H9 (cell line): ENCODE measurements around the gene IL21R. TPM values are rescaled to one million over a fixed set of nuclear protein-coding genes. Genes with fewer than 3 reads are reported as not detected.

Experiments
- DNase-seq: peaks from one replicate; pipeline ENCODE4 v3.0.0-alpha.2; 2017
- H2AFZ ChIP-seq: one replicate; pipeline ENCODE4 v1.6.1; 2013; ENCODE audit warnings: mild to moderate bottlenecking, low read length, control low read depth, moderate library complexity
- H2AK5ac ChIP-seq: 2 replicates; pipeline ENCODE4 v1.6.1; 2013; ENCODE audit warnings: low read length, control low read depth, mixed read lengths; ENCODE audit not compliant: insufficient read length
- H2BK120ac ChIP-seq: one replicate; pipeline ENCODE4 v1.6.1; 2013; ENCODE audit warnings: low read depth, mild to moderate bottlenecking, low read length, control low read depth, inconsistent platforms; ENCODE audit not compliant: poor library complexity, severe bottlenecking
- H2BK12ac ChIP-seq: 2 replicates; pipeline ENCODE4 v1.6.1; 2013; ENCODE audit warnings: low read length, control low read depth, mixed read lengths, low read depth; ENCODE audit not compliant: insufficient read length
- H2BK15ac ChIP-seq: 2 replicates; pipeline ENCODE4 v1.6.1; 2013; ENCODE audit warnings: low read depth, low read length, control low read depth
- H2BK20ac ChIP-seq: one replicate; pipeline ENCODE4 v1.6.1; 2013; ENCODE audit warnings: low read depth, mild to moderate bottlenecking, low read length, control low read depth, inconsistent platforms; ENCODE audit not compliant: poor library complexity, severe bottlenecking
- H2BK5ac ChIP-seq: 2 replicates; pipeline ENCODE4 v1.6.1; 2013; ENCODE audit warnings: low read length, control low read depth, mixed read lengths; ENCODE audit not compliant: insufficient read length
- H3K14ac ChIP-seq: 2 replicates; pipeline ENCODE4 v1.6.1; 2013; ENCODE audit warnings: low read length, control low read depth; ENCODE audit not compliant: insufficient read depth
- H3K18ac ChIP-seq: 2 replicates; pipeline ENCODE4 v1.6.1; 2013; ENCODE audit warnings: low read depth, mild to moderate bottlenecking, mixed read lengths, low read length, control low read depth; ENCODE audit not compliant: insufficient read length
- H3K23ac ChIP-seq: 2 replicates; pipeline ENCODE4 v1.6.1; 2013; ENCODE audit warnings: low read length, control low read depth, mixed read lengths, low read depth; ENCODE audit not compliant: insufficient read length
- H3K23me2 ChIP-seq: 2 replicates; pipeline ENCODE4 v1.6.1; 2013; ENCODE audit warnings: low read depth, mild to moderate bottlenecking, mixed read lengths, low read length, control low read depth; ENCODE audit not compliant: insufficient read length, poor library complexity, severe bottlenecking
- H3K27ac ChIP-seq: 2 replicates; pipeline ENCODE4 v1.5.1; 2013; ENCODE audit warnings: low read length, control low read depth, mixed read lengths, low read depth; ENCODE audit not compliant: insufficient read length
- H3K27me3 ChIP-seq: 2 replicates; pipeline ENCODE4 v1.6.1; 2013; ENCODE audit warnings: low read length, control low read depth, inconsistent platforms; ENCODE audit not compliant: insufficient read depth
- H3K4ac ChIP-seq: 2 replicates; pipeline ENCODE4 v1.6.1; 2013; ENCODE audit warnings: low read depth, mild to moderate bottlenecking, control low read depth, inconsistent platforms, low read length, moderate library complexity
- H3K4me1 ChIP-seq: 2 replicates; pipeline ENCODE4 v1.6.1; 2013; ENCODE audit warnings: low read length, control low read depth, inconsistent platforms; ENCODE audit not compliant: insufficient read depth
- H3K4me2 ChIP-seq: 2 replicates; pipeline ENCODE4 v1.6.1; 2013; ENCODE audit warnings: low read length, control low read depth, mixed read lengths; ENCODE audit not compliant: insufficient read length, insufficient read depth
- H3K56ac ChIP-seq: 2 replicates; pipeline ENCODE4 v1.6.1; 2013; ENCODE audit warnings: low read depth, mild to moderate bottlenecking, mixed read lengths, low read length, control low read depth; ENCODE audit not compliant: insufficient read length
- H3K79me1 ChIP-seq: 2 replicates; pipeline ENCODE4 v1.6.1; 2013; ENCODE audit warnings: low read depth, mild to moderate bottlenecking, moderate library complexity, low read length, control low read depth, inconsistent platforms; ENCODE audit not compliant: insufficient read depth, poor library complexity, severe bottlenecking
- H3K79me2 ChIP-seq: 2 replicates; pipeline ENCODE4 v1.6.1; 2013; ENCODE audit warnings: low read length, control low read depth, inconsistent platforms; ENCODE audit not compliant: insufficient read depth
- H3K9ac ChIP-seq: 2 replicates; pipeline ENCODE4 v1.6.1; 2013; ENCODE audit warnings: low read length, control low read depth, mixed read lengths; ENCODE audit not compliant: insufficient read length; ENCODE audit errors: extremely low read depth
- H3K9me3 ChIP-seq: one replicate; pipeline ENCODE4 v1.6.1; 2013; ENCODE audit warnings: low read depth, low read length, inconsistent platforms; ENCODE audit not compliant: control insufficient read depth
- H3T11ph ChIP-seq: one replicate; pipeline ENCODE4 v1.6.1; 2013; ENCODE audit warnings: mild to moderate bottlenecking, low read length, control low read depth, inconsistent platforms
- H4K20me1 ChIP-seq: one replicate; pipeline ENCODE4 v1.6.1; 2013; ENCODE audit not compliant: control insufficient read depth, insufficient read length, insufficient read depth
- H4K5ac ChIP-seq: 2 replicates; pipeline ENCODE4 v1.6.1; 2013; ENCODE audit warnings: low read depth, mild to moderate bottlenecking, mixed read lengths, low read length, control low read depth; ENCODE audit not compliant: insufficient read length
- H4K8ac ChIP-seq: replicated peaks from 2 replicates; pipeline ENCODE4 v1.6.1; 2013; ENCODE audit warnings: low read length, control low read depth, mixed read lengths, low read depth; ENCODE audit not compliant: insufficient read length
- H4K91ac ChIP-seq: 2 replicates; pipeline ENCODE4 v1.6.1; 2013; ENCODE audit warnings: low read depth, mild to moderate bottlenecking, moderate library complexity, mixed read lengths, low read length, control low read depth; ENCODE audit not compliant: insufficient read length
- H3K27ac Mint-ChIP-seq, 3 experiments: 2 replicates in 2 of 3; 3 replicates in 1 of 3; pipeline ENCODE4 v1.8.0; 2020 to 2021; ENCODE audit warnings: mixed read lengths in 3 of 3, mild to moderate bottlenecking in 1 of 3, moderate library complexity in 1 of 3
- H3K27me3 Mint-ChIP-seq: 2 replicates; pipeline ENCODE4 v1.8.0; 2021; ENCODE audit warnings: low read depth, mild to moderate bottlenecking, moderate library complexity, mixed read lengths
- H3K36me3 Mint-ChIP-seq, 3 experiments: 2 replicates in 2 of 3; 3 replicates in 1 of 3; pipeline ENCODE4 v1.8.0; 2020 to 2021; ENCODE audit warnings: low read depth in 3 of 3, mixed read lengths in 3 of 3; ENCODE audit not compliant: insufficient read depth in 1 of 3
- H3K4me1 Mint-ChIP-seq, 2 experiments: 2 replicates each; pipeline ENCODE4 v1.8.0; 2020; ENCODE audit warnings: mixed read lengths in 2 of 2
- H3K4me3 Mint-ChIP-seq, 2 experiments: 2 replicates in 1 of 2; 3 replicates in 1 of 2; pipeline ENCODE4 v1.8.0; 2020 to 2021; ENCODE audit warnings: mild to moderate bottlenecking in 2 of 2, mixed read lengths in 2 of 2, moderate library complexity in 1 of 2
- H3K9me3 Mint-ChIP-seq, 2 experiments: 2 replicates in 1 of 2; 3 replicates in 1 of 2; pipeline ENCODE4 v1.8.0; 2020; ENCODE audit warnings: mild to moderate bottlenecking in 2 of 2, mixed read lengths in 2 of 2, moderate library complexity in 1 of 2
- CTCF ChIP-seq: fragments of 200-600 bp; sonication (generic); conservative IDR thresholded peaks from 3 replicates; pipeline ENCODE4 v1.8.0; 2021; ENCODE audit warnings: antibody characterized with exemption, mild to moderate bottlenecking
- WGBS: extraction: QIAGEN DNeasy Blood & Tissue Kit; methylation state at CpG from one replicate; pipeline ENCODE4 v1.1.7; 2013; ENCODE audit warnings: missing lambda C conversion rate, low lambda C conversion rate, mixed read lengths; ENCODE audit not compliant: insufficient read length; ENCODE audit errors: extremely low coverage; 5-methylcytosine and 5-hydroxymethylcytosine counted together
- total RNA-seq: library from RNA; stranded (reverse); gene quantifications from 2 replicates; pipeline ENCODE4 v1.2.1, GENCODE V29; 2021

The IL21R gene
- total RNA-seq, 1 experiment from 2014 or later, result 0.07 TPM

- Histone ChIP-seq H2BK20ac (no peak overlapping the region), H3K56ac (no peak overlapping the region), H3K14ac (no peak overlapping the region), H3K9me3 (no peaks in the 10 kb centered on the region), H4K20me1 (no peaks in the 10 kb centered on the region), H3K79me2 (no peaks in the 10 kb centered on the region), H2AK5ac (no peak overlapping the region), H3K9ac (no peak overlapping the region), H3K23me2 (no peaks in the 10 kb centered on the region), H4K8ac (no peak overlapping the region), H2BK120ac (no peak overlapping the region), H3K27me3 (no peaks in the 10 kb centered on the region), H2BK12ac (no peak overlapping the region), H3T11ph (no peak overlapping the region), H3K79me1 (no peaks in the 10 kb centered on the region), H3K18ac (no peak overlapping the region), H2BK5ac (no peak overlapping the region), H3K27ac (no peak overlapping the region), H2BK15ac (no peak overlapping the region), H3K4ac (no peak overlapping the region), H4K5ac (no peak overlapping the region), H4K91ac (no peak overlapping the region), H3K4me2 (no peak overlapping the region), H3K4me1 (no peaks in the 10 kb centered on the region), H3K23ac (no peak overlapping the region), H2AFZ (no peak overlapping the region)
- Mint-ChIP-seq H3K9me3 (no peaks in the 10 kb centered on the region), H3K36me3 (peaks cover 48 to 88% (median 82%) of the 10 kb centered on the region in 3 experiments), H3K27me3 (no peaks in the 10 kb centered on the region), H3K27ac (no peak overlapping the region; a peak in 1 of 7 replicates), H3K4me3 (no peak overlapping the region), H3K4me1 (no peaks in the 10 kb centered on the region)
- no CpG with 5 or more reads among the region's 8 CpGs for WGBS
- no peak for TF ChIP-seq CTCF
- DNase-seq, result no peak
These were observed 63.5 kb downstream of the IL21R start for GRCh38 chr16:27465483-27465879.
